H1 (cell line): ENCODE measurements around the gene LRIT2. TPM values are rescaled to one million over a fixed set of nuclear protein-coding genes. Genes with fewer than 3 reads are reported as not detected.

Source experiments
- CTCF ChIA-PET: fragments of 300-600 bp; sonication (Branson Sonifier 250); formaldehyde crosslinking; loops from one replicate; lab custom pipeline; 2021; ENCODE audit not compliant: partially characterized antibody; lab: Charles Lee
- POLR2A ChIA-PET: fragments of 300-600 bp; sonication (Branson Sonifier 250); formaldehyde crosslinking; loops from one replicate; lab custom pipeline; 2021; ENCODE audit warnings: inconsistent platforms; ENCODE audit not compliant: partially characterized antibody; lab: Charles Lee
- DNase-seq, 2 experiments: peaks; one replicate each; pipeline versions ENCODE4 v3.0.0 to v3.0.0-alpha.2; 2010 to 2022; ENCODE audit warnings: low spot score in 2 of 2, low read depth in 1 of 2, mixed read lengths in 1 of 2
- FAIRE-seq: peaks from 2 replicates; lab custom pipeline; 2011; peaks lifted over from hg19 to GRCh38; lab: Jason Lieb, UNC
- H2AFZ ChIP-seq: 2 replicates; pipeline ENCODE4 v1.8.1; 2012; ENCODE audit warnings: low read length, inconsistent platforms
- H2AK5ac ChIP-seq: 2 replicates; pipeline ENCODE4 v1.6.1; 2013; ENCODE audit warnings: low read depth, low read length
- H2BK120ac ChIP-seq: replicated peaks from 2 replicates; pipeline ENCODE3; 2013; ENCODE audit warnings: low read depth, low read length, inconsistent platforms
- H2BK12ac ChIP-seq: 2 replicates; pipeline ENCODE4 v1.6.1; 2013; ENCODE audit warnings: low read depth, low read length
- H2BK15ac ChIP-seq: 2 replicates; pipeline ENCODE4 v1.6.1; 2013; ENCODE audit warnings: low read length
- H2BK20ac ChIP-seq: 2 replicates; pipeline ENCODE4 v1.6.1; 2013; ENCODE audit warnings: low read length
- H2BK5ac ChIP-seq: 2 replicates; pipeline ENCODE4 v1.6.1; 2013; ENCODE audit warnings: low read depth, low read length
- H3K14ac ChIP-seq: 2 replicates; pipeline ENCODE4 v1.6.1; 2013; ENCODE audit warnings: inconsistent platforms; ENCODE audit not compliant: insufficient read length
- H3K18ac ChIP-seq: 2 replicates; pipeline ENCODE4 v1.6.1; 2013; ENCODE audit warnings: low read length; ENCODE audit errors: extremely low read depth
- H3K23ac ChIP-seq: 2 replicates; pipeline ENCODE4 v1.6.1; 2013; ENCODE audit warnings: inconsistent platforms; ENCODE audit not compliant: insufficient read length
- H3K23me2 ChIP-seq: 2 replicates; pipeline ENCODE4 v1.6.1; 2013; ENCODE audit warnings: low read depth, low read length
- H3K27ac ChIP-seq: 2 replicates; pipeline ENCODE4 v1.6.1; 2011; ENCODE audit warnings: low read depth, low read length, inconsistent platforms
- H3K27me3 ChIP-seq, 4 experiments: replicated peaks in 1 of 4; 1 replicate in 1 of 4; 2 replicates in 3 of 4; pipeline versions ENCODE4 v1.6.1 to v1.8.1; 2011 to 2013; ENCODE audit warnings: low read length in 3 of 4, mild to moderate bottlenecking in 3 of 4, inconsistent platforms in 2 of 4, mixed read lengths in 2 of 4, moderate library complexity in 1 of 4; ENCODE audit not compliant: control insufficient read depth in 3 of 4, insufficient read depth in 3 of 4; ENCODE audit errors: extremely low read depth in 1 of 4
- H3K36me3 ChIP-seq, 4 experiments: 2 replicates each; pipeline versions ENCODE4 v1.6.1 to v1.8.1; 2011 to 2013; ENCODE audit warnings: mild to moderate bottlenecking in 4 of 4, low read length in 3 of 4, moderate library complexity in 2 of 4, control low read depth in 1 of 4, inconsistent platforms in 1 of 4; ENCODE audit not compliant: insufficient read depth in 4 of 4, control insufficient read depth in 2 of 4
- H3K4ac ChIP-seq: replicated peaks from 2 replicates; pipeline ENCODE3; 2013; ENCODE audit warnings: low read length, low read depth, mixed read lengths, inconsistent platforms; ENCODE audit not compliant: insufficient read length
- H3K4me1 ChIP-seq, 4 experiments: replicated peaks in 1 of 4; 1 replicate in 1 of 4; 2 replicates in 3 of 4; pipeline versions ENCODE4 v1.6.1 to v1.8.1; 2011 to 2013; ENCODE audit warnings: low read length in 3 of 4, inconsistent platforms in 2 of 4, mixed read lengths in 1 of 4; ENCODE audit not compliant: insufficient read depth in 4 of 4, control insufficient read depth in 3 of 4
- H3K4me2 ChIP-seq, 2 experiments: 2 replicates each; pipeline versions ENCODE4 v1.6.1 to v1.8.1; 2011 to 2013; ENCODE audit warnings: low read depth in 2 of 2, low read length in 2 of 2, control low read depth in 1 of 2, inconsistent platforms in 1 of 2, mild to moderate bottlenecking in 1 of 2; ENCODE audit not compliant: insufficient read depth in 1 of 2
- H3K4me3 ChIP-seq, 4 experiments: fragments of 200-600, 300-600 bp in 1 of 4; sonication (generic), shearing (Covaris generic), sonication (Bioruptor Twin) in 1 of 4; 2 replicates each; pipeline versions ENCODE4 v1.5.1 to v1.8.1; 2011 to 2016; ENCODE audit warnings: low read length in 4 of 4, low read depth in 3 of 4, control low read depth in 2 of 4, inconsistent platforms in 2 of 4, mild to moderate bottlenecking in 2 of 4, mixed read lengths in 1 of 4, moderate library complexity in 1 of 4; ENCODE audit not compliant: insufficient read depth in 2 of 4; ENCODE audit errors: extremely low read depth in 1 of 4
- H3K56ac ChIP-seq: replicated peaks from 2 replicates; pipeline ENCODE3; 2013; ENCODE audit warnings: low read depth, mild to moderate bottlenecking, mixed read lengths, low read length, inconsistent platforms; ENCODE audit not compliant: insufficient read length
- H3K79me1 ChIP-seq: 2 replicates; pipeline ENCODE4 v1.6.1; 2013; ENCODE audit warnings: low read depth, low read length, control low read depth
- H3K79me2 ChIP-seq, 2 experiments: 2 replicates each; pipeline versions ENCODE4 v1.6.1 to v1.8.1; 2012 to 2013; ENCODE audit warnings: low read length in 2 of 2, mild to moderate bottlenecking in 2 of 2, inconsistent platforms in 1 of 2; ENCODE audit not compliant: insufficient read depth in 2 of 2, control insufficient read depth in 1 of 2
- H3K9ac ChIP-seq, 4 experiments: replicated peaks in 1 of 4; 1 replicate in 1 of 4; 2 replicates in 3 of 4; pipeline versions ENCODE4 v1.6.1 to v1.8.1; 2011 to 2013; ENCODE audit warnings: low read depth in 3 of 4, low read length in 3 of 4, control low read depth in 2 of 4, mild to moderate bottlenecking in 2 of 4, moderate library complexity in 2 of 4, inconsistent platforms in 1 of 4; ENCODE audit errors: extremely low read depth in 1 of 4
- H3K9me3 ChIP-seq, 2 experiments: 2 replicates each; pipeline versions ENCODE4 v1.6.1 to v1.8.1; 2012 to 2013; ENCODE audit warnings: mild to moderate bottlenecking in 2 of 2, moderate library complexity in 2 of 2, control low read depth in 1 of 2, inconsistent platforms in 1 of 2, low read depth in 1 of 2, low read length in 1 of 2, mixed read lengths in 1 of 2; ENCODE audit not compliant: insufficient read depth in 2 of 2
- H4K20me1 ChIP-seq, 2 experiments: replicated peaks in 1 of 2; 2 replicates each; pipeline versions ENCODE3 to v1.8.1; 2011 to 2013; ENCODE audit warnings: inconsistent platforms in 2 of 2, low read length in 2 of 2, mild to moderate bottlenecking in 1 of 2; ENCODE audit not compliant: insufficient read depth in 2 of 2, control insufficient read depth in 1 of 2
- H4K5ac ChIP-seq: 2 replicates; pipeline ENCODE4 v1.6.1; 2013; ENCODE audit warnings: low read length, low read depth, mixed read lengths, inconsistent platforms; ENCODE audit not compliant: insufficient read length
- H4K8ac ChIP-seq: 2 replicates; pipeline ENCODE4 v1.8.0; 2013; ENCODE audit warnings: mild to moderate bottlenecking, moderate library complexity, low read length, inconsistent platforms; ENCODE audit not compliant: insufficient read depth; ENCODE audit errors: extremely low read depth
- H4K91ac ChIP-seq: replicated peaks from 2 replicates; pipeline ENCODE3; 2013; ENCODE audit warnings: low read length, mixed read lengths, inconsistent platforms; ENCODE audit not compliant: insufficient read length
- ASH2L ChIP-seq: fragments of 200-600, 300-600 bp; sonication (generic); IDR thresholded peaks from one replicate; pipeline ENCODE4 v1.7.1; 2017; ENCODE audit warnings: low read length
- EZH2 ChIP-seq: fragments of 200-600 bp; sonication (generic); IDR thresholded peaks from 2 replicates; pipeline ENCODE4 v1.7.1; 2012; ENCODE audit warnings: low read depth, mild to moderate bottlenecking, moderate library complexity, low read length, inconsistent platforms; ENCODE audit not compliant: severe bottlenecking
- HDAC6 ChIP-seq: IDR thresholded peaks from one replicate; pipeline ENCODE4 v1.7.1; 2012; ENCODE audit warnings: low read depth, mild to moderate bottlenecking, inconsistent platforms, low read length, moderate library complexity
- KDM1A ChIP-seq: fragments of 200-600, 300-600 bp; sonication (generic); IDR thresholded peaks from 2 replicates; pipeline ENCODE4 v1.7.1; 2016; ENCODE audit warnings: mild to moderate bottlenecking, low read length, borderline replicate concordance
- MAFK ChIP-seq: IDR thresholded peaks from 2 replicates; pipeline ENCODE4 v1.6.1; 2012; ENCODE audit warnings: low read depth, mild to moderate bottlenecking, improper control_type of control experiment, low read length
- POLR2A ChIP-seq, 2 experiments: IDR thresholded peaks; 1 replicate in 1 of 2; 2 replicates in 1 of 2; pipeline ENCODE4 v1.6.1; 2011; ENCODE audit warnings: low read depth in 2 of 2, low read length in 2 of 2, mild to moderate bottlenecking in 2 of 2; ENCODE audit errors: control extremely low read depth in 1 of 2
- SP2 ChIP-seq: IDR thresholded peaks from 2 replicates; pipeline ENCODE4 v1.6.1; 2012; ENCODE audit warnings: mild to moderate bottlenecking, low read length, inconsistent platforms
- SRF ChIP-seq: IDR thresholded peaks from 2 replicates; pipeline ENCODE4 v1.6.1; 2011; ENCODE audit warnings: mild to moderate bottlenecking, low read depth, low read length, moderate library complexity
- WGBS, 2 experiments: shearing (Covaris generic) in 1 of 2; methylation state at CpG; one replicate each; pipeline versions ENCODE4 v1.1.6 to v1.1.7; 2013 to 2015; ENCODE audit warnings: low lambda C conversion rate in 2 of 2, mixed read lengths in 2 of 2, inconsistent platforms in 1 of 2, low coverage in 1 of 2, missing lambda C conversion rate in 1 of 2; ENCODE audit not compliant: insufficient replicate concordance in 2 of 2, insufficient coverage in 1 of 2, insufficient read length in 1 of 2; ENCODE audit errors: extremely low coverage in 1 of 2, missing lambda C conversion rate in 1 of 2; 5-methylcytosine and 5-hydroxymethylcytosine counted together
- polyA plus RNA-seq, 7 experiments: library from polyadenylated mRNA; depleted of rRNA in 3 of 7; stranded (reverse) in 5 of 7; unstranded in 2 of 7; fragments of >200 nt in 5 of 7; fragments of 200-250 nt in 2 of 7; gene quantifications; 1 replicate in 5 of 7; 2 replicates in 1 of 7; 4 replicates in 1 of 7; pipeline versions ENCODE4 v1.2.1 to v1.2.3, GENCODE V29; 2011 to 2013; ENCODE audit warnings: missing spikeins in 2 of 7, mixed read lengths in 2 of 7
- total RNA-seq: library from RNA; stranded (reverse); fragmentation: NEBNext Ultra II Directional; extraction: Animal tissue kit (Norgen Biotek cat#: 25700); gene quantifications from 2 replicates; pipeline ENCODE4 v1.2.1, GENCODE V29; 2021

Gene LRIT2
- total and polyA plus RNA-seq, 2 of the 8 experiments (the other 6 are each of a cell fraction or from before 2014, with no cell fraction given) = not detected

GRCh38 chr10:84227810-84228209 is 2.5 kb upstream of the LRIT2 start:
- no peak overlapping the region for H4K91ac ChIP-seq
- no peaks in the 10 kb centered on the region for H3K4me1 ChIP-seq
- no peak overlapping the region for H2AFZ ChIP-seq
- H2BK20ac ChIP-seq = no peak overlapping the region
- no peak overlapping the region for H2AK5ac ChIP-seq
- H4K8ac ChIP-seq = no peak overlapping the region
- H3K9ac ChIP-seq = no peak overlapping the region
- 87% methylated on average over 4 of the region's 4 CpGs; no CpG with 5 or more reads in 1 of the 2 experiments for WGBS, 2 experiments
- H2BK120ac ChIP-seq = no peak overlapping the region
- no peak overlapping the region for H4K5ac ChIP-seq
- H3K36me3 ChIP-seq = no peaks in the 10 kb centered on the region
- no peaks in the 10 kb centered on the region for H3K79me2 ChIP-seq
- H2BK15ac ChIP-seq = no peak overlapping the region
- H3K9me3 ChIP-seq = no peaks in the 10 kb centered on the region
- no peak overlapping the region for H2BK5ac ChIP-seq
- no peak for DNase-seq
- no peak overlapping the region for H2BK12ac ChIP-seq
- H3K4ac ChIP-seq = no peak overlapping the region
- no peak overlapping the region for H3K56ac ChIP-seq
- H3K79me1 ChIP-seq = no peaks in the 10 kb centered on the region
- no peak overlapping the region for H3K23ac ChIP-seq
- H4K20me1 ChIP-seq = peaks cover 0 to 4% of the 10 kb centered on the region in 2 experiments
- ChIA-PET POLR2A (interaction anchor here (1.0 kb wide), 1 partner anchor 12 kb away, joined by 3 read pairs; no protein-coding TSS in a partner anchor), CTCF (interaction anchor here (0.8 to 6.0 kb wide), 5 partner anchors 9 to 309 kb away, joined by 3 to 59 read pairs (median 4); no protein-coding TSS in a partner anchor)
- H3K27ac ChIP-seq = no peak overlapping the region
- H3K14ac ChIP-seq = no peak overlapping the region
- no peaks in the 10 kb centered on the region for H3K23me2 ChIP-seq
- H3K4me2 ChIP-seq = no peak overlapping the region
- no peak overlapping the region for H3K18ac ChIP-seq
- FAIRE-seq = no peak
- no peak overlapping the region for H3K4me3 ChIP-seq
- no peaks in the 10 kb centered on the region; a peak in 1 of 7 replicates for H3K27me3 ChIP-seq
- TF ChIP-seq EZH2 (no peak), HDAC6 (no peak), SP2 (no peak), SRF (no peak), ASH2L (no peak), MAFK (no peak), POLR2A (IDR thresholded peaks at IDR 0.05; ENCODE audit: control extremely low read depth in 1 of 2, low read depth in 2 of 2, low read length in 2 of 2) (no peak), KDM1A (no peak)
